ENCODE data around the gene KANSL1. TPM values are rescaled to one million over a fixed set of nuclear protein-coding genes. Genes with fewer than 3 reads are reported as not detected.
A peak's percentile ranks its signal among the peaks of the same experiment; 100 is the strongest.

The KANSL1 gene
- total and polyA plus RNA-seq, 4 donors: 16.2 to 189 (median 47.4) TPM

DNA sequence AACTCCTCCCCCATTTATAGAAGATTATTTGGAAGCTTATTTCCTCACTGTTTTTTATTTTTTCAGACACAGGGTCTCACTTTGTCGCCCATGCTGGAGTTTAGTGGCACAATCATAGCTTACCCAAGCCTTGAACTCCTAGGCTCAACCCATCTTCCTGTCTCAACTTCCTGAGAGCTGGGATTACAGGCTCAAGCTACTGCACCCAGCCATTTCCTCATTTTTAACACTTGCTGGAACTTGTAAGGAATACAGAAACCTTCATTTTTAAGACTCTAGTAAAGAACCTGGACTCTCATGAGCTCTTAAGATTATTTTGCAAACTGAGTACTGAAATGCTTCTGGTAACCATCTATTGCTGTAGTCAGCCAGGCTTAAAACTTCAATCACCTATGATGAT is 29.9 kb downstream of the KANSL1 start:
- DNase-seq (no peak), ATAC-seq (ENCODE audit: insufficient read depth, low FRiP score) (no peak)
- Histone ChIP-seq H3K27me3 (ENCODE audit: control insufficient read depth in 3 of 3, insufficient read depth in 3 of 3, low read length in 2 of 3) (no peaks in the 10 kb centered on the region), H3K9me3 (ENCODE audit: control insufficient read depth in 4 of 4, insufficient read depth in 3 of 4, low read length in 3 of 4) (no peaks in the 10 kb centered on the region), H3K27ac (ENCODE audit: low read depth in 1 of 2, low read length in 1 of 2) (peak overlapping the region in 1 of 2 donors; percentile 1), H3K36me3 (ENCODE audit: control insufficient read depth in 4 of 4, insufficient read depth in 4 of 4, low read length in 4 of 4) (peaks cover 0 to 3% (median under 1%) of the 10 kb centered on the region in 4 donors), H3K9ac (ENCODE audit: insufficient read depth in 1 of 2, low read length in 2 of 2) (no peak overlapping the region), H3K4me1 (ENCODE audit: control insufficient read depth in 5 of 5, insufficient read depth in 5 of 5, low read length in 5 of 5) (peaks cover 0 to 35% (median 10%) of the 10 kb centered on the region in 5 donors), H3K4me3 (no peak overlapping the region)
- TF ChIP-seq, protein P1, sequence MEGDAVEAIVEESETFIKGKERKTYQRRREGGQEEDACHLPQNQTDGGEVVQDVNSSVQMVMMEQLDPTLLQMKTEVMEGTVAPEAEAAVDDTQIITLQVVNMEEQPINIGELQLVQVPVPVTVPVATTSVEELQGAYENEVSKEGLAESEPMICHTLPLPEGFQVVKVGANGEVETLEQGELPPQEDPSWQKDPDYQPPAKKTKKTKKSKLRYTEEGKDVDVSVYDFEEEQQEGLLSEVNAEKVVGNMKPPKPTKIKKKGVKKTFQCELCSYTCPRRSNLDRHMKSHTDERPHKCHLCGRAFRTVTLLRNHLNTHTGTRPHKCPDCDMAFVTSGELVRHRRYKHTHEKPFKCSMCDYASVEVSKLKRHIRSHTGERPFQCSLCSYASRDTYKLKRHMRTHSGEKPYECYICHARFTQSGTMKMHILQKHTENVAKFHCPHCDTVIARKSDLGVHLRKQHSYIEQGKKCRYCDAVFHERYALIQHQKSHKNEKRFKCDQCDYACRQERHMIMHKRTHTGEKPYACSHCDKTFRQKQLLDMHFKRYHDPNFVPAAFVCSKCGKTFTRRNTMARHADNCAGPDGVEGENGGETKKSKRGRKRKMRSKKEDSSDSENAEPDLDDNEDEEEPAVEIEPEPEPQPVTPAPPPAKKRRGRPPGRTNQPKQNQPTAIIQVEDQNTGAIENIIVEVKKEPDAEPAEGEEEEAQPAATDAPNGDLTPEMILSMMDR (IDR thresholded peaks at IDR 0.05; ENCODE audit: control extremely low read depth, extremely low read depth): no peak
- WGBS, 2 donors: 25 to 61% methylated on average over 1 of the region's 1 CpG

DNA sequence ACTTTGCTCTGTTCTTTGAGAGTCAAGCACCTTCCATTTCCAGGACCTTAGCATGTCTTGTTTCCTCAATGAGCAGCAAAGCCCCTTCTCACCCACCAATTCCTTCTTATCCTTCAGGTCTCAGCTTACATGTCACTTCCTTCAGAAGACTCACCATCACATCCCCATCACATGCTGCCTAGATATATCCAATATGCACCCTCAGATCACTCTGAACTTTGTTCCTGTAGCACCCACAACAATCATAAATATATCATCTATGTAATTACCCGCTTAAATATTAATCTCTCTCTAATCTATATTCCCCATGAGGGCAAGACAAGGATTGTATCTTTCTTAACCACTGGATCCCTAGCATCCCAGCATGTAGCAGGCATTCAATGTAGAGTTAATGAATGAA is 30.4 kb downstream of the KANSL1 start:
- H3K27me3 ChIP-seq (ENCODE audit: control insufficient read depth in 3 of 3, insufficient read depth in 3 of 3, low read length in 2 of 3): no peaks in the 10 kb centered on the region
- no peak overlapping the region for H3K9ac ChIP-seq (ENCODE audit: insufficient read depth in 1 of 2, low read length in 2 of 2)
- WGBS, 2 donors: 0 to 64% methylated on average over 1 of the region's 1 CpG
- H3K4me3 ChIP-seq: no peak overlapping the region
- no peaks in the 10 kb centered on the region for H3K9me3 ChIP-seq (ENCODE audit: control insufficient read depth in 4 of 4, insufficient read depth in 3 of 4, low read length in 3 of 4)
- TF ChIP-seq, protein P1 (IDR thresholded peaks at IDR 0.05; ENCODE audit: control extremely low read depth, extremely low read depth): no peak
- peak overlapping the region in 1 of 2 donors; percentile 1 for H3K27ac ChIP-seq (ENCODE audit: low read depth in 1 of 2, low read length in 1 of 2)
- ATAC-seq (ENCODE audit: insufficient read depth, low FRiP score) (no peak), DNase-seq (no peak)
- peaks cover 0 to 3% (median 0%) of the 10 kb centered on the region in 4 donors for H3K36me3 ChIP-seq (ENCODE audit: control insufficient read depth in 4 of 4, insufficient read depth in 4 of 4, low read length in 4 of 4)
- H3K4me1 ChIP-seq (ENCODE audit: control insufficient read depth in 5 of 5, insufficient read depth in 5 of 5, low read length in 5 of 5): peaks cover 0 to 33% (median 7%) of the 10 kb centered on the region in 5 donors

GRCh38 chr17:46160169-46160568 is 33.1 kb downstream of the KANSL1 start:
- Histone ChIP-seq H3K27ac (ENCODE audit: low read depth in 1 of 2, low read length in 1 of 2) (no peak overlapping the region), H3K4me1 (ENCODE audit: control insufficient read depth in 5 of 5, insufficient read depth in 5 of 5, low read length in 5 of 5) (peaks cover 5 to 48% (median 11%) of the 10 kb centered on the region in 5 donors), H3K4me3 (no peak overlapping the region), H3K36me3 (ENCODE audit: control insufficient read depth in 4 of 4, insufficient read depth in 4 of 4, low read length in 4 of 4) (peaks cover 0 to 3% (median 0%) of the 10 kb centered on the region in 4 donors), H3K27me3 (ENCODE audit: control insufficient read depth in 3 of 3, insufficient read depth in 3 of 3, low read length in 2 of 3) (no peaks in the 10 kb centered on the region), H3K9ac (ENCODE audit: insufficient read depth in 1 of 2, low read length in 2 of 2) (no peak overlapping the region), H3K9me3 (ENCODE audit: control insufficient read depth in 4 of 4, insufficient read depth in 3 of 4, low read length in 3 of 4) (no peaks in the 10 kb centered on the region)
- WGBS, 2 donors: 94 to 95% methylated on average over 8 of the region's 8 CpGs
- no peak for ATAC-seq (ENCODE audit: insufficient read depth, low FRiP score)
- TF ChIP-seq, protein P1 (IDR thresholded peaks at IDR 0.05; ENCODE audit: control extremely low read depth, extremely low read depth): no peak
- no peak for DNase-seq

DNA sequence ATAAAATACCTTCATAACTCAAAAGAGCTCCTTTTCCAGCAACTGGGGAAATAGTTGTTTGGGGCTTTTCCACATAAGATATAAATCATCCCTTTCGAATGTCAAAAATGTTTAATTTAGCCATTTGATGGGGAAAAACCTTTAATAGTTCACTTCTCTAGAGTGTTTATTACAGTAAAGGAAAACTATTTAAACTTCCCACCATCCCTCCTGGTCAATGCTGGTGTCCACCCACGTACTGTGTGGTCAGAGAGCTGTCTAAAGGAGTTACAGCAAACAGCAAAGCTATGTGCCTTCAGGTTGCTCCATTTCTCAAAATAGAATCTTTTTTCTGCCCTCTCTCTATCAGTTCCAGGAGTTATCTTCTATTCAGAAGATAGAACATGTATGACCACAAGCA is 33.5 kb downstream of the KANSL1 start:
- whole genome bisulfite sequencing, 2 donors: 39 to 71% methylated on average over 2 of the region's 2 CpGs
- Histone ChIP-seq H3K4me1 (ENCODE audit: control insufficient read depth in 5 of 5, insufficient read depth in 5 of 5, low read length in 5 of 5) (peaks cover 5 to 47% (median 11%) of the 10 kb centered on the region in 5 donors), H3K27ac (ENCODE audit: low read depth in 1 of 2, low read length in 1 of 2) (no peak overlapping the region)

More for the DNA sequence above, 33.5 kb downstream of the KANSL1 start:
- DNase-seq (no peak), ATAC-seq (ENCODE audit: insufficient read depth, low FRiP score) (no peak)
- H3K36me3 ChIP-seq (ENCODE audit: control insufficient read depth in 4 of 4, insufficient read depth in 4 of 4, low read length in 4 of 4): peaks cover 0 to 1% (median 0%) of the 10 kb centered on the region in 4 donors
- H3K4me3 ChIP-seq: no peak overlapping the region
- no peaks in the 10 kb centered on the region for H3K9me3 ChIP-seq (ENCODE audit: control insufficient read depth in 4 of 4, insufficient read depth in 3 of 4, low read length in 3 of 4)
- no peaks in the 10 kb centered on the region for H3K27me3 ChIP-seq (ENCODE audit: control insufficient read depth in 3 of 3, insufficient read depth in 3 of 3, low read length in 2 of 3)
- TF ChIP-seq, protein P1 (IDR thresholded peaks at IDR 0.05; ENCODE audit: control extremely low read depth, extremely low read depth): no peak
- H3K9ac ChIP-seq (ENCODE audit: insufficient read depth in 1 of 2, low read length in 2 of 2): no peak overlapping the region
